ENCODE measurements around the gene ZNF264. TPM values are rescaled to one million over a fixed set of nuclear protein-coding genes. Genes with fewer than 3 reads are reported as not detected.
"Not testable (repeated sequence)": the region's sequence is repeated elsewhere in the genome, so short reads cannot be mapped to it uniquely, and the experiment has no call there.

ZNF264 gene
- total RNA-seq, 1 donor from 2014 or later = 18.0 TPM

DNA sequence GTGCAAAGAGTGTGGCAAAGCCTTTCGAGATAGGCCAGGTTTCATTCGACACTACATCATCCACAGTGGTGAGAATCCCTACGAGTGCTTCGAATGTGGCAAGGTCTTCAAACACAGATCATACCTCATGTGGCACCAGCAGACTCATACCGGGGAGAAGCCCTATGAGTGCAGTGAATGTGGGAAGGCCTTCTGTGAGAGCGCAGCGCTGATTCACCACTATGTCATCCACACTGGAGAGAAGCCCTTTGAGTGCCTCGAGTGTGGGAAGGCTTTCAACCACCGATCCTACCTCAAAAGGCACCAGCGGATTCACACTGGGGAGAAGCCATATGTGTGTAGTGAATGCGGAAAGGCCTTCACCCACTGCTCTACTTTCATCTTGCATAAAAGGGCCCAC, 62.5 kb downstream of the ZNF264 start:
- DNase-seq (ENCODE audit: low spot score); H3K27ac Mint-ChIP-seq; intact Hi-C loops (cut with micrococcal nuclease); H3K27me3 Mint-ChIP-seq (ENCODE audit: low read depth); H3K4me3 Mint-ChIP-seq (ENCODE audit: low read depth); H3K4me1 Mint-ChIP-seq (ENCODE audit: low read depth): not testable (repeated sequence)
- H3K36me3 Mint-ChIP-seq (ENCODE audit: low read depth) = peaks cover 84% of the 10 kb centered on the region
- H3K9me3 Mint-ChIP-seq = peaks cover 69% of the 10 kb centered on the region

DNA sequence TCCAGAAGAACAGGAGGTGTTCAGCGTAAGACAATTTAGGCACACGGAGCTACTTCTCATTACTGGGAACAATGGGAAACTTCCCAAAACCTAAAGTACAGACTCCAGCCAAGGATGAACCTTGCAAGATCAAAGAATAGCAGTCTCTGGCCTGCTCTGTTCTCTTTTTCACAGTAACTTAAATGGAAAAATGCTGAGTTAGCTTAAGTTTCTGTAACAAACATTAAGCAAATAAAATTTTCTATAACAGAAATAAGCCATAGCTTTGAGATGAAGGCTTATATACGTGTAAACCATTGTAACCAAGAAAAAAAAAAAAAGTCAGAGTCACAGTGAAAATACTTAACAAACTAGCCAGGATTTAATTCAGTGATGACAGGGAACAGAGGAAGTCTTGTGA, 70.7 kb downstream of the ZNF264 start:
- peaks cover 72% of the 10 kb centered on the region for H3K9me3 Mint-ChIP-seq
- no peak overlapping the region for H3K4me3 Mint-ChIP-seq (ENCODE audit: low read depth)
- no peak overlapping the region for H3K27ac Mint-ChIP-seq
- intact Hi-C loops (cut with micrococcal nuclease) = no loop called here
- H3K36me3 Mint-ChIP-seq (ENCODE audit: low read depth) = peaks cover 37% of the 10 kb centered on the region
- DNase-seq (ENCODE audit: low spot score) = no peak
- no peaks in the 10 kb centered on the region for H3K4me1 Mint-ChIP-seq (ENCODE audit: low read depth)
- H3K27me3 Mint-ChIP-seq (ENCODE audit: low read depth) = no peaks in the 10 kb centered on the region

DNA sequence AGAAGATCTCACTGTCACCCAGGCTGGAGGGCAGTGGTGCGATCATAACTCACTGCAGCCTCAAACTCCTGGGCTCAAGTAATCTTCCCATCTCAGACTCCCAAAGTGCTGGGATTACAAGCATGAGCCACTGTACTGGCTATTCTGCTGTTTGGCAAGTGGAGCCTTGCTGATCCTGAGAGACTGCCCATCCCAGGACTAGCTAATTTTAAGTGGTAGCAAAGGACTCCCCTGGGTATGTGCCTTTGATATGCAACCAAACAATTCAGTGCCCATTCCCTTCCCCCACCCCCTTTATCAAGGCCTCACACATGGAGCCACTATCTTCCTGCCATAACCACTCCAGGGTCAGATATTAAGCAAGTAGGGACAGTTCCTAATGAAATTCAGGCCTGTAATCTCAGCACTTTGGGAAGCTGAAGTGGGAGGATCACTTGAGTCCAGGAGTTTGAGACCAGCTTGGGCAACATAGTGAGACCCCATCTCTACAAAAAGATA, 72.0 kb downstream of the ZNF264 start:
- no peak overlapping the region for H3K27ac Mint-ChIP-seq
- intact Hi-C loops (cut with micrococcal nuclease) = no loop called here
- H3K4me3 Mint-ChIP-seq (ENCODE audit: low read depth) = no peak overlapping the region
- H3K36me3 Mint-ChIP-seq (ENCODE audit: low read depth) = peaks cover 30% of the 10 kb centered on the region
- DNase-seq (ENCODE audit: low spot score) = no peak
- peaks cover 68% of the 10 kb centered on the region for H3K9me3 Mint-ChIP-seq
- H3K4me1 Mint-ChIP-seq (ENCODE audit: low read depth) = no peaks in the 10 kb centered on the region
- no peaks in the 10 kb centered on the region for H3K27me3 Mint-ChIP-seq (ENCODE audit: low read depth)

DNA sequence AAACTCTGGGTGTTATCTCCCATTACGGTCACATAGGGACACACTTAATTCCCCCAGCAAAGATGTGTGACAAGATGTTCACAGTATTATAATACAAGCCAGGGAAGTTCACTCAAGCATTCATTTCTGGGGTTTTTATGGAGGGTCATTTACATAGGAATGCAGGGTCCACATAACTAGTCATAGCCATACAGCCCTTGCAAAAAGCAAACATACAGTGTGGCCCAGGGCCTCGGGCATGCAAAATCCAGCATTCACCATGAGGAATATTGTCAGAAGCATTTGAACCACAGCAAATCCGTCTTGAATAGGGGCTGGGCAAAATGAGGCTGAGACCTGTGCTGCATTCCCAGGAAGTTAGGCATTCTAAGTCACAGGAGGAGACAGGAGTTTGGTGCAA, 76.0 kb downstream of the ZNF264 start:
- H3K27me3 Mint-ChIP-seq (ENCODE audit: low read depth) = no peaks in the 10 kb centered on the region

DNA sequence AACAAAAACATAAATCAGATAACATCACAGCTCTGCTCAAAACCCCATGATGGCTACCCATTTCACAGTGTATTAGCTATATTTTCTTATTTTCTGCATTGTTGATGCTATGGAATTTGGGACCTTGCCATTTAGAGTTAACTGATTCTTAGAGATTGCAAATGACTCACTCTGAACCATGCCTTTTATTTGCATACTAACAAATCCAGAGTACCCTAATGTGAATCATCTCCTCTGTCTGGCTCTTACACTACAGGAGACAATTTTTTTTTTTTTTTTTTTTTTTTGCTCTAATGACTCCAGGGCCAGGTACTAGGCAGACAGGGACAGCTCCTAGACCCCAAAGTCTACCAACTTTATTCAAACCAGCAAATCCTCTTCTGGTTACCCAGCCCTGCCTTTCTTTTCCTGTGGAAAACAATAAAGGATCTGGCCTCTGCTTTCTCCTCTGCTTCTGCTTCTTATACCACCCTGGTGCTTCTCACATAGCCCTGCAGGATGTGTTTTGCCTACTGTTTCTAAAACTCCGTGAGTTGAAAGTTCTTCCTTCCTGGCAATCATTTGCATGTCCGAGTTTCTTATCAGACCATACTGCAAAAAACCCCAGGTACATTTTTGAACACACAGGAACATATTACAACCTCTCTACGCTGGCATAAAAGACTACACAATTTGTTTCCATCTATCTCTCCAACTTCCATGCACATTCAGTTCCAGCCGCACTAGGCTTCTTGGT, 78.4 kb downstream of the ZNF264 start:
- Mint-ChIP-seq H3K27me3 (ENCODE audit: low read depth) (no peaks in the 10 kb centered on the region), H3K9me3 (peaks cover 42% of the 10 kb centered on the region), H3K27ac (no peak overlapping the region), H3K36me3 (ENCODE audit: low read depth) (peaks cover 3% of the 10 kb centered on the region), H3K4me1 (ENCODE audit: low read depth) (no peaks in the 10 kb centered on the region), H3K4me3 (ENCODE audit: low read depth) (no peak overlapping the region)
- DNase-seq (ENCODE audit: low spot score) = no peak
- intact Hi-C loops (cut with micrococcal nuclease) = no loop called here

More for the DNA sequence above, 76.0 kb downstream of the ZNF264 start:
- no peak overlapping the region for H3K4me3 Mint-ChIP-seq (ENCODE audit: low read depth)
- H3K4me1 Mint-ChIP-seq (ENCODE audit: low read depth) = no peaks in the 10 kb centered on the region
- H3K27ac Mint-ChIP-seq = no peak overlapping the region
- intact Hi-C loops (cut with micrococcal nuclease) = no loop called here
- no peak for DNase-seq (ENCODE audit: low spot score)
- peaks cover 48% of the 10 kb centered on the region for H3K9me3 Mint-ChIP-seq
- peaks cover 3% of the 10 kb centered on the region for H3K36me3 Mint-ChIP-seq (ENCODE audit: low read depth)

DNA sequence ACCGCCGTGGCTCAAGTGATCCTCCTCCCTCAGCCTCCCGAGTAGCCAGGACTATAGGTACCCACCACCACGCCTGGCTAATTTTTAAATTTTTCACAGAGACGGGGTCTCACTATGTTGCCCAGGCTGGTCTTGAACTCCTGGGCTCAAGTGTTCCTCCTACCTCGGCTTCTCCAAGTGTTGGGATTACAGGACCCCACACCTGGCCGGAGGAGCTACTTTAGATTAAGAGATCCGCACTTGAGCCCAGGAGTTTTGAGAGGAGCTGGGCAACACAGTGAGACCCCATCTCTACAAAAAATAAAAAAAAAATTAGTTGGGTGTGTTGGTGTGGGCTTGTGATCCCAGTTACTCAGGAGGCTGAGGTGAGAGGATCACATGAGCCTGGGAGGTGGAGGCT, 80.0 kb downstream of the ZNF264 start:
- no peak overlapping the region for H3K4me3 Mint-ChIP-seq (ENCODE audit: low read depth)

More for the DNA sequence above, 80.0 kb downstream of the ZNF264 start:
- H3K9me3 Mint-ChIP-seq = peaks cover 26% of the 10 kb centered on the region
- H3K4me1 Mint-ChIP-seq (ENCODE audit: low read depth) = no peaks in the 10 kb centered on the region
- no peak overlapping the region for H3K27ac Mint-ChIP-seq
- H3K36me3 Mint-ChIP-seq (ENCODE audit: low read depth) = peaks cover 3% of the 10 kb centered on the region
- intact Hi-C loops (cut with micrococcal nuclease) = no loop called here
- H3K27me3 Mint-ChIP-seq (ENCODE audit: low read depth) = no peaks in the 10 kb centered on the region
- no peak for DNase-seq (ENCODE audit: low spot score)

Other genes with a start within 250 kb of the ZNF264 start
- gene USP29, start 71.5 kb upstream of the ZNF264 start, total RNA-seq = not detected in 2 replicates
- not detected in 2 replicates for gene ZIM3, start 46.3 kb upstream of the ZNF264 start, total RNA-seq
- gene DUXA, start 24.0 kb upstream of the ZNF264 start, total RNA-seq = not detected in 2 replicates
- 0.16 TPM in 1 of 2 replicates, not detected in the other for gene AURKC, start 39.5 kb downstream of the ZNF264 start, total RNA-seq
- 6.6 and 6.9 TPM in 2 replicates for gene ZNF805, start 49.1 kb downstream of the ZNF264 start, total RNA-seq
- 35.8 and 40.2 TPM in 2 replicates for gene ZNF460, start 89.0 kb downstream of the ZNF264 start, total RNA-seq
- 4.6 and 5.1 TPM in 2 replicates for gene ZNF543, start 129.0 kb downstream of the ZNF264 start, total RNA-seq
- gene ZNF304, start 159.8 kb downstream of the ZNF264 start, total RNA-seq = 5.2 and 6.5 TPM in 2 replicates
- gene TRAPPC2B, start 172.1 kb downstream of the ZNF264 start, total RNA-seq = 3.8 and 4.1 TPM in 2 replicates
- gene ZNF547, start 172.1 kb downstream of the ZNF264 start, total RNA-seq = 1.3 and 2.0 TPM in 2 replicates
- 10.5 and 12.5 TPM in 2 replicates for gene ZNF548, start 198.4 kb downstream of the ZNF264 start, total RNA-seq
- gene ZNF17, start 219.7 kb downstream of the ZNF264 start, total RNA-seq = 7.7 and 9.3 TPM in 2 replicates
- 21.0 and 21.5 TPM in 2 replicates for gene ZNF749, start 243.8 kb downstream of the ZNF264 start, total RNA-seq

Measured in activated T-helper 2 cell treated with anti-CD3 and anti-CD28 coated beads, Interferon-gamma antibody, Interleukin-2, Interleukin-4, amounts not matched to agents 10 μg/mL and 5 μg/mL and 100 μg/mL, durations not matched to agents 14 hours and 24 hours and 36 hours (primary cell).